ENCODE measurements around the gene TRAF2.

DNA sequence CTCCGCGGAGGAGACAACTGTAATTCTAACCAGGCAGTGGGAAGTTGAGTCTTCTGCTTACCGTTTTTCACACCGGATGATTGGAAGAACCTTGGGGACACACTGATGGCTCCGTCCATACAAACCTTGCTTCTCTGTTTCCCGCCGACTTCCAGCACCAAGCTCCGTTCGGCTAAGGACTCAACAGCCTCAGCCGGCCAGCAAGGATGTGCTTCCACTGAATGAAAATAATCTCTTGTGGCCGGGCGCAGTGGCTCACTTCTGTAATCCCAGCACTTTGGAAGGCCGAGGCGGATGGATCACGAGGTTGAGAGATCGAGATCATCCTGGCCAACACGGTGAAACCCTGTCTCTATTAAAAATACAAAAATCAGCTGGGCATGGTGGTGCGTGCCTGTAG is 18.4 kb upstream of the TRAF2 start:
- TF ChIP-seq, protein P1, sequence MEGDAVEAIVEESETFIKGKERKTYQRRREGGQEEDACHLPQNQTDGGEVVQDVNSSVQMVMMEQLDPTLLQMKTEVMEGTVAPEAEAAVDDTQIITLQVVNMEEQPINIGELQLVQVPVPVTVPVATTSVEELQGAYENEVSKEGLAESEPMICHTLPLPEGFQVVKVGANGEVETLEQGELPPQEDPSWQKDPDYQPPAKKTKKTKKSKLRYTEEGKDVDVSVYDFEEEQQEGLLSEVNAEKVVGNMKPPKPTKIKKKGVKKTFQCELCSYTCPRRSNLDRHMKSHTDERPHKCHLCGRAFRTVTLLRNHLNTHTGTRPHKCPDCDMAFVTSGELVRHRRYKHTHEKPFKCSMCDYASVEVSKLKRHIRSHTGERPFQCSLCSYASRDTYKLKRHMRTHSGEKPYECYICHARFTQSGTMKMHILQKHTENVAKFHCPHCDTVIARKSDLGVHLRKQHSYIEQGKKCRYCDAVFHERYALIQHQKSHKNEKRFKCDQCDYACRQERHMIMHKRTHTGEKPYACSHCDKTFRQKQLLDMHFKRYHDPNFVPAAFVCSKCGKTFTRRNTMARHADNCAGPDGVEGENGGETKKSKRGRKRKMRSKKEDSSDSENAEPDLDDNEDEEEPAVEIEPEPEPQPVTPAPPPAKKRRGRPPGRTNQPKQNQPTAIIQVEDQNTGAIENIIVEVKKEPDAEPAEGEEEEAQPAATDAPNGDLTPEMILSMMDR (conservative IDR thresholded peaks at IDR 0.05 in 1 of 2, IDR thresholded peaks at IDR 0.05 in 1 of 2; ENCODE audit: extremely low read depth in 1 of 2, insufficient read depth in 1 of 2, low read depth in 1 of 2, low read length in 2 of 2): no peak
- TF ChIP-seq EZH2 (IDR thresholded peaks at IDR 0.05; ENCODE audit: borderline replicate concordance, low read length): no peak
